Keratinocyte (primary cell): Measurements from ENCODE around the gene CCR7. TPM values are rescaled to one million over a fixed set of nuclear protein-coding genes. Genes with fewer than 3 reads are reported as not detected.

Experiments used
- DNase-seq: peaks from one replicate; pipeline ENCODE4 v3.0.0-alpha.2; 2011; ENCODE audit warnings: low read depth, missing footprints, low spot score
- FAIRE-seq: peaks from 2 replicates; lab custom pipeline; 2011; peaks lifted over from hg19 to GRCh38; lab: Jason Lieb, UNC
- H2AFZ ChIP-seq: 2 replicates; pipeline ENCODE4 v1.6.0; 2012; ENCODE audit warnings: low read length, control low read depth, inconsistent platforms; ENCODE audit not compliant: control insufficient read depth
- H3K27ac ChIP-seq: 2 replicates; pipeline ENCODE4 v1.5.1; 2011; ENCODE audit warnings: low read length; ENCODE audit not compliant: control insufficient read depth, insufficient read depth
- H3K27me3 ChIP-seq: 3 replicates; pipeline ENCODE4 v1.6.0; 2011; ENCODE audit warnings: low read length; ENCODE audit not compliant: control insufficient read depth, insufficient read depth; ENCODE audit errors: extremely low read depth
- H3K36me3 ChIP-seq, 2 experiments: 2 replicates in 1 of 2; 3 replicates in 1 of 2; pipeline ENCODE4 v1.5.1; 2011; ENCODE audit warnings: low read length in 2 of 2, mild to moderate bottlenecking in 1 of 2; ENCODE audit not compliant: control insufficient read depth in 2 of 2, insufficient read depth in 2 of 2; ENCODE audit errors: extremely low read depth in 1 of 2
- H3K4me1 ChIP-seq: 3 replicates; pipeline ENCODE4 v1.5.1; 2011; ENCODE audit warnings: low read length; ENCODE audit not compliant: control insufficient read depth, insufficient read depth; ENCODE audit errors: extremely low read depth
- H3K4me2 ChIP-seq: 3 replicates; pipeline ENCODE4 v1.6.0; 2011; ENCODE audit warnings: low read depth, low read length; ENCODE audit not compliant: control insufficient read depth, insufficient read depth; ENCODE audit errors: extremely low read depth
- H3K4me3 ChIP-seq, 3 experiments: fragments of 200-600 bp in 1 of 3; sonication (generic) in 1 of 3; 2 replicates in 2 of 3; 3 replicates in 1 of 3; pipeline ENCODE4 v1.5.1; 2011 to 2016; ENCODE audit warnings: low read length in 3 of 3, mild to moderate bottlenecking in 3 of 3, control low read depth in 2 of 3, inconsistent platforms in 1 of 3, low read depth in 1 of 3, mixed read lengths in 1 of 3, mixed run types in 1 of 3, moderate library complexity in 1 of 3; ENCODE audit not compliant: control insufficient read depth in 2 of 3, insufficient read depth in 2 of 3; ENCODE audit errors: extremely low read depth in 1 of 3
- H3K79me2 ChIP-seq: 2 replicates; pipeline ENCODE4 v1.6.0; 2012; ENCODE audit warnings: low read length; ENCODE audit not compliant: control insufficient read depth, insufficient read depth
- H3K9ac ChIP-seq: 3 replicates; pipeline ENCODE4 v1.6.0; 2011; ENCODE audit warnings: low read length; ENCODE audit not compliant: control insufficient read depth, insufficient read depth; ENCODE audit errors: extremely low read depth
- H3K9me1 ChIP-seq: 3 replicates; pipeline ENCODE4 v1.6.0; 2011; ENCODE audit warnings: low read length; ENCODE audit not compliant: control insufficient read depth, insufficient read depth; ENCODE audit errors: extremely low read depth
- H3K9me3 ChIP-seq: 2 replicates; pipeline ENCODE4 v1.5.1; 2012; ENCODE audit warnings: low read depth, low read length; ENCODE audit not compliant: control insufficient read depth
- H4K20me1 ChIP-seq: 3 replicates; pipeline ENCODE4 v1.6.0; 2011; ENCODE audit warnings: low read length; ENCODE audit not compliant: control insufficient read depth, insufficient read depth; ENCODE audit errors: extremely low read depth
- CTCF ChIP-seq, 3 experiments: IDR thresholded peaks in 1 of 3; conservative IDR thresholded peaks in 1 of 3; optimal IDR thresholded peaks in 1 of 3; 2 replicates in 2 of 3; 3 replicates in 1 of 3; pipeline versions ENCODE3 to v1.5.1; 2011; ENCODE audit warnings: low read length in 3 of 3, mild to moderate bottlenecking in 3 of 3, moderate library complexity in 2 of 3, control low read depth in 1 of 3, inconsistent platforms in 1 of 3; ENCODE audit not compliant: insufficient read depth in 2 of 3; ENCODE audit errors: extremely low read depth in 1 of 3
- EZH2 ChIP-seq: IDR thresholded peaks from one replicate; pipeline ENCODE4 v1.6.1; 2012; ENCODE audit warnings: inconsistent platforms, mild to moderate bottlenecking, low read length, moderate library complexity
- dilution Hi-C: fragments of 300-500 bp; cut with MboI; formaldehyde crosslinking; loops from one replicate; pipeline ENCODE4 v1.7.0; 2020; ENCODE audit warnings: low sequenced_read_pairs; ENCODE audit not compliant: extremely low pct_ligation_motif_present
- polyA plus RNA-seq, 5 experiments: library from polyadenylated mRNA; depleted of rRNA in 3 of 5; stranded (reverse) in 3 of 5; stranded (forward) in 1 of 5; unstranded in 1 of 5; fragments of >200 nt; gene quantifications; 1 replicate in 1 of 5; 2 replicates in 3 of 5; 3 replicates in 1 of 5; pipeline versions ENCODE4 v1.2.1 to v1.2.3, GENCODE V29; 2011 to 2012; ENCODE audit warnings: missing spikeins in 2 of 5, low read depth in 1 of 5, low replicate concordance in 1 of 5

The CCR7 gene
- polyA plus RNA-seq, 1 donor (not counting 4 experiments of a cell fraction or from before 2014, with no cell fraction given): 0.16 TPM

- dilution Hi-C loops: no loop called here
- DNase-seq: no peak
- Histone ChIP-seq H3K79me2 (no peaks in the 10 kb centered on the region), H3K4me1 (peaks cover 12% of the 10 kb centered on the region), H3K27me3 (peaks cover 23% of the 10 kb centered on the region), H3K9me1 (no peaks in the 10 kb centered on the region), H3K9me3 (peaks cover under 1% of the 10 kb centered on the region), H3K27ac (no peak overlapping the region), H4K20me1 (no peaks in the 10 kb centered on the region), H2AFZ (no peak overlapping the region), H3K36me3 (no peaks in the 10 kb centered on the region), H3K4me2 (no peak overlapping the region), H3K9ac (no peak overlapping the region), H3K4me3 (no peak overlapping the region)
- FAIRE-seq: no peak
- no peak for TF ChIP-seq CTCF (optimal IDR thresholded peaks at IDR 0.05 in 1 of 3, IDR thresholded peaks at IDR 0.05 in 1 of 3, conservative IDR thresholded peaks at IDR 0.05 in 1 of 3; ENCODE audit: extremely low read depth in 1 of 3, insufficient read depth in 2 of 3, low read length in 3 of 3)
- TF ChIP-seq EZH2: no peak
Observed at GRCh38 chr17:40579471-40579870, 14.2 kb upstream of the CCR7 start.

- Histone ChIP-seq H3K4me1 (peaks cover 10% of the 10 kb centered on the region), H3K4me3 (no peak overlapping the region), H3K79me2 (no peaks in the 10 kb centered on the region), H2AFZ (no peak overlapping the region), H3K9ac (no peak overlapping the region), H3K27me3 (peaks cover 23% of the 10 kb centered on the region), H3K4me2 (no peak overlapping the region), H4K20me1 (no peaks in the 10 kb centered on the region), H3K36me3 (no peaks in the 10 kb centered on the region), H3K27ac (no peak overlapping the region), H3K9me3 (peaks cover 4% of the 10 kb centered on the region), H3K9me1 (no peaks in the 10 kb centered on the region)
- dilution Hi-C loops: no loop called here
- FAIRE-seq (no peak), DNase-seq (no peak)
- TF ChIP-seq EZH2 (no peak), CTCF (optimal IDR thresholded peaks at IDR 0.05 in 1 of 3, IDR thresholded peaks at IDR 0.05 in 1 of 3, conservative IDR thresholded peaks at IDR 0.05 in 1 of 3; ENCODE audit: extremely low read depth in 1 of 3, insufficient read depth in 2 of 3, low read length in 3 of 3) (no peak)
Observed at GRCh38 chr17:40577611-40578065, 12.4 kb upstream of the CCR7 start.
